IMR-90 (cell line): ENCODE results near the gene GGNBP2.

Experiments used
- CHD1 ChIP-seq: IDR thresholded peaks from 2 replicates; pipeline ENCODE4 v1.6.1; 2012; ENCODE audit warnings: low read depth, low read length, improper control_type of control experiment
- MAZ ChIP-seq: IDR thresholded peaks from 2 replicates; pipeline ENCODE4 v1.6.1; 2012; ENCODE audit warnings: low read depth, mild to moderate bottlenecking, low read length, improper control_type of control experiment, moderate library complexity, borderline replicate concordance
- POLR2A ChIP-seq: IDR thresholded peaks from 2 replicates; pipeline ENCODE4 v1.6.1; 2012; ENCODE audit warnings: mild to moderate bottlenecking, low read depth, low read length
- TF ChIP-seq, protein P1 (sequence below): conservative IDR thresholded peaks from 2 replicates; pipeline ENCODE4 v1.5.1; 2012; ENCODE audit warnings: mild to moderate bottlenecking, low read depth, low read length, improper control_type of control experiment
- TF ChIP-seq, protein P2 (sequence below): fragments of 150-350 bp; IDR thresholded peaks from 2 replicates; pipeline ENCODE4 v1.6.1; 2016; ENCODE audit warnings: low read depth, mild to moderate bottlenecking, low read length, moderate library complexity, borderline replicate concordance

DNA sequence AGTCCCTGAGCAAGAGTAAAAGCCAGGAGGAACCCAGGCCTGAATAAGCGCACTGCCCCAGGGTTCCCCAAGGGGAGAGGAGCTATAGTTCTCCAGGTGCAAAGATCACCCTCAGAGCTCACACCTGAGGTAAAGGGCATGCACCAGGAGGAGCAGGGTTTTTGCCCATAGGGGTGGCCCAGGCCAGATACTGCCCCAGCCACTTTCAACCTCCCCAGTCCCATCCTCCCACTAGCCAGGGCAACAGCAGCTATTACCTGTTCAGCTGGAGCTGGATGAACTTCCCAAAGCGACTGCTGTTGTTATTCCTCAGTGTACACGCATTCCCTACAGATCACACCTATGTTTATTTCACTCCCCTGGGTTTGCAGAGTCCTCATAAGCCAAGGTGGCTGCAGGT is 29.9 kb upstream of the GGNBP2 start:
- TF ChIP-seq, protein P1, sequence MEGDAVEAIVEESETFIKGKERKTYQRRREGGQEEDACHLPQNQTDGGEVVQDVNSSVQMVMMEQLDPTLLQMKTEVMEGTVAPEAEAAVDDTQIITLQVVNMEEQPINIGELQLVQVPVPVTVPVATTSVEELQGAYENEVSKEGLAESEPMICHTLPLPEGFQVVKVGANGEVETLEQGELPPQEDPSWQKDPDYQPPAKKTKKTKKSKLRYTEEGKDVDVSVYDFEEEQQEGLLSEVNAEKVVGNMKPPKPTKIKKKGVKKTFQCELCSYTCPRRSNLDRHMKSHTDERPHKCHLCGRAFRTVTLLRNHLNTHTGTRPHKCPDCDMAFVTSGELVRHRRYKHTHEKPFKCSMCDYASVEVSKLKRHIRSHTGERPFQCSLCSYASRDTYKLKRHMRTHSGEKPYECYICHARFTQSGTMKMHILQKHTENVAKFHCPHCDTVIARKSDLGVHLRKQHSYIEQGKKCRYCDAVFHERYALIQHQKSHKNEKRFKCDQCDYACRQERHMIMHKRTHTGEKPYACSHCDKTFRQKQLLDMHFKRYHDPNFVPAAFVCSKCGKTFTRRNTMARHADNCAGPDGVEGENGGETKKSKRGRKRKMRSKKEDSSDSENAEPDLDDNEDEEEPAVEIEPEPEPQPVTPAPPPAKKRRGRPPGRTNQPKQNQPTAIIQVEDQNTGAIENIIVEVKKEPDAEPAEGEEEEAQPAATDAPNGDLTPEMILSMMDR: no peak
- TF ChIP-seq, protein P2, sequence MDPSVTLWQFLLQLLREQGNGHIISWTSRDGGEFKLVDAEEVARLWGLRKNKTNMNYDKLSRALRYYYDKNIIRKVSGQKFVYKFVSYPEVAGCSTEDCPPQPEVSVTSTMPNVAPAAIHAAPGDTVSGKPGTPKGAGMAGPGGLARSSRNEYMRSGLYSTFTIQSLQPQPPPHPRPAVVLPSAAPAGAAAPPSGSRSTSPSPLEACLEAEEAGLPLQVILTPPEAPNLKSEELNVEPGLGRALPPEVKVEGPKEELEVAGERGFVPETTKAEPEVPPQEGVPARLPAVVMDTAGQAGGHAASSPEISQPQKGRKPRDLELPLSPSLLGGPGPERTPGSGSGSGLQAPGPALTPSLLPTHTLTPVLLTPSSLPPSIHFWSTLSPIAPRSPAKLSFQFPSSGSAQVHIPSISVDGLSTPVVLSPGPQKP: no peak
- TF ChIP-seq MAZ: no peak
- TF ChIP-seq POLR2A: no peak
- TF ChIP-seq CHD1: no peak
